GM12873 (cell line): ENCODE results near the gene OR51F2.
A peak's percentile ranks its signal among the peaks of the same experiment; 100 is the strongest.

ENCODE experiments used
- CTCF ChIP-seq: IDR thresholded peaks from 2 replicates; pipeline ENCODE4 v1.5.1; 2012; ENCODE audit warnings: low read depth, mild to moderate bottlenecking, moderate library complexity, low read length, control low read depth; ENCODE audit not compliant: insufficient read depth; ENCODE audit errors: missing control alignments

Gene OR51F2

GRCh38 chr11:4825132-4825531 lies 4.0 kb downstream of the OR51F2 start:
- no peak for TF ChIP-seq CTCF

GRCh38 chr11:4826425-4826824 lies 5.3 kb downstream of the OR51F2 start:
- TF ChIP-seq CTCF = peak; percentile 26

DNA sequence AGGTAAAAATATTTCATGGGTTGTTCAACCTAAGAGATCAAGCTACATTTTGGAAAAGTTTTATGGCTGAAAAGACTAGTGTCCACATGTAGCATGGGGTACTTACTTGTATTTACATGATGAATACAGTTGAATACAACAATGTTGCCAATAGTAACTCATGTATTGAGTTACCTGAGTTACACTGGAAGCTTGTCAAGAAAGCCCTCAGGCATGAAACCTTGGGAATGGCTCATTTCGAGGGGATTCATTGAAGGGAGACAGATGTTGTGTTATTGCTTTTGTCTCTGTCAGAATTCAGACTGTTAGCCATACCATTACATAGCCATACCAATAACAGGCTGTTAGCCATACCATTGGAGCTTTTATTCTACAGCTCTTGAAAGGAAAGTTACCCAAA lies 9.2 kb downstream of the OR51F2 start:
- TF ChIP-seq CTCF = no peak

GRCh38 chr11:4830909-4831308 lies 9.8 kb downstream of the OR51F2 start:
- no peak for TF ChIP-seq CTCF

DNA sequence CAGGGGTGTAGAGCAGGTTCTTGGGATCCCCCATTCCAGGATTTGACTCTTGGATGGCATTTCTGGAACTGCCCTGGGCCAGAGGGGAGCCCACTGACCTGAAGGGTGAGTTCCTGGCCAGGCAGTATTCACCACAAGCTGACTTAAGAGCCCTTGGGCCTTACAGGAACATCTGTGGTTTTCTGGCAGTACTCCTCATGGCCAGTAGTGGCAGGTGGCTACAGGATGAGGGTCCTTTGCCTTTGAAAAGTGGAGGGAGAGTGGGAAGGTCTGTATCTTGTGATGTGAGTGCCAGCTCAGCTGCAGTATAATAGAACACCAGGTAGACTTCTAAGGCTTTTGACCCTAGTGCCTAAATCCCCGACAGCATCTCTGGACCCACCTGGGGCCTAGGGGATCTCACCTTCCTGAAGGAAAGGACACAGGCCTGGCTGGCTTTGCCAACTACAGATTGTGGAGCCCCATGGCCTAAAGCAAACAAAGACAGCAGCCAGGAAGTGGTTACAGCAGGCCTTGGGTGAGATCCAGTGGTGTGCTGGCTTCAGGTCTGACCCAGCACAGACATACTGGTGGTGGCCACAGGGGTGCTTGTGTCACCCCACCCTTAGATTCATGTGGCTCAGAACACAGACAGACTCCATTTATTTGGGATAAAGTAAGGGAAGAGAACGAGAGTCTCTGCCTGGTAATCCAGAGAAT lies 18.9 kb downstream of the OR51F2 start:
- TF ChIP-seq CTCF = peak; percentile 6

GRCh38 chr11:4848908-4849532 lies 27.9 kb downstream of the OR51F2 start, which contains the start of gene OR51S1:
Gene OR51S1, minus strand, starts transcription at chr11:4849208. Its CDS starts 0 bp downstream, at chr11:4849208.
- no peak for TF ChIP-seq CTCF

GRCh38 chr11:4851033-4851432 lies 29.9 kb downstream of the OR51F2 start:
- no peak for TF ChIP-seq CTCF
